Muscle layer of colon (tissue), 2 donors: ENCODE data around the gene GJD4.

Experiments used
- H3K27ac ChIP-seq: one replicate; pipeline ENCODE4 v1.7.0; 2013; ENCODE audit warnings: low read depth, mild to moderate bottlenecking, low read length, moderate library complexity
- H3K27me3 ChIP-seq, 2 donors: one replicate each; pipeline ENCODE4 v1.7.0; 2013; ENCODE audit warnings: low read length in 2 of 2, mild to moderate bottlenecking in 2 of 2; ENCODE audit not compliant: insufficient read depth in 2 of 2, control insufficient read depth in 1 of 2
- H3K36me3 ChIP-seq: one replicate; pipeline ENCODE4 v1.7.0; 2013; ENCODE audit warnings: mild to moderate bottlenecking, low read length; ENCODE audit not compliant: insufficient read depth
- H3K4me1 ChIP-seq: one replicate; pipeline ENCODE4 v1.7.0; 2013; ENCODE audit warnings: mild to moderate bottlenecking, low read length; ENCODE audit not compliant: insufficient read depth
- H3K4me3 ChIP-seq, 2 donors: one replicate each; pipeline ENCODE4 v1.7.0; 2013; ENCODE audit warnings: low read length in 2 of 2, low read depth in 1 of 2, mild to moderate bottlenecking in 1 of 2, moderate library complexity in 1 of 2
- H3K9ac ChIP-seq: one replicate; pipeline ENCODE4 v1.7.0; 2013; ENCODE audit warnings: low read length
- H3K9me3 ChIP-seq: one replicate; pipeline ENCODE4 v1.7.0; 2013; ENCODE audit warnings: mild to moderate bottlenecking, low read length
- donor health status: abdominal sarcoma.
- donor health status: Adenocarcinoma of cecum.

The GJD4 gene

GRCh38 chr10:35632027-35632426 lies 26.9 kb downstream of the GJD4 start:
- H3K9ac ChIP-seq, result no peak overlapping the region
- peaks cover 10% of the 10 kb centered on the region for H3K4me1 ChIP-seq
- H3K27ac ChIP-seq, result no peak overlapping the region
- H3K36me3 ChIP-seq, result no peaks in the 10 kb centered on the region
- H3K9me3 ChIP-seq, result no peaks in the 10 kb centered on the region
- H3K4me3 ChIP-seq, result no peak overlapping the region
- H3K27me3 ChIP-seq, result no peaks in the 10 kb centered on the region

DNA sequence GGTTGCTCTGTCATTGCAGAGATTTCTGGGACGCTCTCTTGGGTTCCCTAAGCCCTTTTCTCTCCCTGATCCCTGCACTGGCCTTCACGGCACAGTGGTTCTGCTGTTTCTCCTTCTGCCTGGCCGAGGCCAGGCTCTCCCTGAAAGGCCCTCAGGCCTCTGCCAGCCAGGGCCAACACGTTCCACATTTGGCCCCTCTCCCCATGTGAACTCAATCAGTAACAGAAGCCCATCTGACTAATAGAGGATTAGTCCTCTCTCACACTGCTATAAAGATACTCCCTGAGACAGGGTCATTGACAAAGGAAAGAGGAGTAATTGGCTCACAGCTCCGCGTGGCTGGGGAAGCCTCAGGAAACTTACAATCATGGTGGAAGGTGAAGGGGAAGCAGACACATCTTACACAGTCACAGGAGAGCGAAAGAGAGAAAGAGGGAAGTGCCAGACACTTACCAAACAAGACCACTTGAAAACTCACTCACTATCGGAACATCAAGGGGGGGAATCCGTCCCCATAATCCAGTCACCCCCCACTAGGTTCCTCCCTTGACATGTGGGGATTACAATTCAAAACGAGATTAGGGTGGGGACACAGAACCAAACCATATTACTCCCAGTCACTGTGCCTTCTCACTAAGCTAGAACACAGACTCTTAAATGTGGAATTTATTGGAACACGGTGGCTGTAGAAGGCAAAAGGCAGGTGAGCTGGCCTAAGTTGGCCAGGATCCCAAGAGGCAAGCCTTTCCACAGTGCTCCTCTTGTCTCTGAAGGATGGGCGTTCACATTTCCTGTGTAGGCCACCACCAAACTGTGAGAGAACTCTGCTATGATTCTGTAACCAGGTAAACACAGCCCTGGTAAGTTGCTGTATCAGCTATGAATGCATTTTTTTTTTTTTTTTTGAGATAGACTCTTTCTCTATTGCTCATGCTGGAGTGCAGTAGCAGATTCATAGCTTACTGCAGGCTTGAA lies 28.2 kb downstream of the GJD4 start:
- Histone ChIP-seq H3K9me3 (no peaks in the 10 kb centered on the region), H3K27ac (no peak overlapping the region), H3K27me3 (no peaks in the 10 kb centered on the region), H3K36me3 (no peaks in the 10 kb centered on the region), H3K4me3 (no peak overlapping the region), H3K9ac (no peak overlapping the region), H3K4me1 (peaks cover 15% of the 10 kb centered on the region)

DNA sequence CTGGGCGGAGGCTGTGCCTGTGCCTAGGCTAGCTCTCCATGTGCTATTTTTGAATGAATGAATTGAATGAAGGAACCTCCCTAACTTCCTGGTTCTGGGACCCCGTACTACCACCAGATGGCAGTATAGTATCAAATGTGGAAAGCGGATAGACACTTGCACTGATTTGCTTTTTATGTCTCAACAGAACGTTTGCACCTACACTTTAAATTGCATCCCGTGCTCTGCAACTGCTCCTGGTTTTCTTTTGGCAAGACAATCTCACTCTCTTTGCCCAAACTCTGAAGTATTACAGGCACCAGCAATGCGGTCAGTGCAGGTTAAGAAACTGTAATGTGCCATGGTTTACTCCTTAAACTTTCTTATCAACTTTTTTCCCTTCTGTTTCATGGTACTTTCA lies 30.4 kb downstream of the GJD4 start:
- no peak overlapping the region for H3K27ac ChIP-seq
- H3K36me3 ChIP-seq, result no peaks in the 10 kb centered on the region
- no peak overlapping the region for H3K4me3 ChIP-seq
- no peaks in the 10 kb centered on the region for H3K9me3 ChIP-seq
- no peak overlapping the region for H3K9ac ChIP-seq
- H3K27me3 ChIP-seq, result no peaks in the 10 kb centered on the region
- peaks cover 15% of the 10 kb centered on the region for H3K4me1 ChIP-seq

DNA sequence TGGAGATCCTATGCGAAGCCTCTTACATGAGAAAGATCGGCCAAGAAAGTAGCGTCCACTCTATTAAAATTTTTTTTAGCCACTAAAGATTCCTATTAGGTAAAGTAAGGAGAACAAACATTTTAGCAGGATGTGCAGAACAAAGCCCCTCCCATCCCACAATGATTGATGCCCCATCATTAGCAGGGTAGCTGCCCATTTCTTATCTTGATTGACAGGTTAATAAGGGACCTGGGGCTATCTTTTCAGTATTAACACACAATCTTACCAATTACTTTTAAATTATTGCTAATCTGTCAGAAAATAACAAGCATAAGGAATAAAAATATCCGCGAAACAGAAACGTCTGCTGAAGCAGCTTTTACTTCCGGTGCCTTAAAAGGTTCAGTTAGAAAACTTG lies 31.8 kb downstream of the GJD4 start:
- no peaks in the 10 kb centered on the region for H3K36me3 ChIP-seq
- H3K27me3 ChIP-seq, result no peaks in the 10 kb centered on the region
- peaks cover 15% of the 10 kb centered on the region for H3K4me1 ChIP-seq
- H3K9ac ChIP-seq, result no peak overlapping the region
- H3K27ac ChIP-seq, result no peak overlapping the region
- peak overlapping the region in 1 of 2 donors; percentile 25 for H3K4me3 ChIP-seq
- H3K9me3 ChIP-seq, result no peaks in the 10 kb centered on the region

DNA sequence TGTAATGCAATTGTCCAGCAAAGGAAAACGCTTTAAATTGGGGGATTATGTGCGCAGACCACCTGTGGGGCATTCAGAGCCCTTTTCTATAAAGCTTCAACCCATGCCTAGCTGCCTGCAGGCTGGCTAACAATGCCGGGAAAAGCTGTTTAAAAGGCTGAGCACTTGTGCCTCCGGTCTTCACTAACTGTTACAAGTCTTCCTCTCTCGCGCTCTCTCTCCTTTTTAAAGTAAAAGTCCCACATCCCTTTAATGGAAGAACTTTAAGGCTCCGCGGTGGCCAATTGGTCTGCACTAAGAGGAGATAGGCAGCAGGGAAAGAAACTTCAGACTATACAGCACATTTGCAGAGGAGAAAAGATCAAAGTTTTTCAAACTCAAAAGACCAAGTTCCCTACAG lies 32.3 kb downstream of the GJD4 start:
- Histone ChIP-seq H3K9me3 (no peaks in the 10 kb centered on the region), H3K27ac (no peak overlapping the region), H3K36me3 (no peaks in the 10 kb centered on the region), H3K27me3 (no peaks in the 10 kb centered on the region), H3K4me1 (peaks cover 15% of the 10 kb centered on the region), H3K4me3 (peak overlapping the region in 1 of 2 donors; percentile 25), H3K9ac (no peak overlapping the region)

DNA sequence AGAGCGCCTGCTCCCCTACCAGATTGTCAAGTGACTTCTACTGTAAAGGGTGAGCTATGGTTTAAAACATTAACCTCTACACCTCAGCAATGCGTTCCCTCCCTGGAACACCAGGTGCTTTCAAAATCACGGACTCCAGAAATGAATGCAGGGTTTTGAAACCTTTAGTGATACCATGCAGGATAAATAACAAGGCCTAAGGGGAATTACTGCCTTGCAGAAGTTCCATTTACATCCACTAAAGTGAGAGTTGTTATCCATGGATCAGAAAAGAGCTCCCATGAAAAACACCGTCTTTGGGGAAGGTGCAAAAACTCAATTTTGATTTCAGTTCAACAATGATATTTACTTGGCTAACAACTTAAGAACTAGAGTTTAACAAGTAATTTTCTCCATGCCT lies 33.0 kb downstream of the GJD4 start:
- H3K27ac ChIP-seq, result no peak overlapping the region
- H3K4me1 ChIP-seq, result peaks cover 20% of the 10 kb centered on the region
- no peaks in the 10 kb centered on the region for H3K36me3 ChIP-seq
- H3K9me3 ChIP-seq, result no peaks in the 10 kb centered on the region
- H3K4me3 ChIP-seq, result no peak overlapping the region
- H3K9ac ChIP-seq, result no peak overlapping the region
- H3K27me3 ChIP-seq, result no peaks in the 10 kb centered on the region

- H3K36me3 ChIP-seq, result no peaks in the 10 kb centered on the region
- H3K9ac ChIP-seq, result peak overlapping the region; percentile 27
- no peaks in the 10 kb centered on the region for H3K27me3 ChIP-seq
- no peaks in the 10 kb centered on the region for H3K9me3 ChIP-seq
- H3K4me1 ChIP-seq, result peaks cover 20% of the 10 kb centered on the region
- no peak overlapping the region for H3K27ac ChIP-seq
- H3K4me3 ChIP-seq, result peak overlapping the region in 1 of 2 donors; percentile 53
Observed at GRCh38 chr10:35639021-35639727, 34.0 kb downstream of the GJD4 start.

DNA sequence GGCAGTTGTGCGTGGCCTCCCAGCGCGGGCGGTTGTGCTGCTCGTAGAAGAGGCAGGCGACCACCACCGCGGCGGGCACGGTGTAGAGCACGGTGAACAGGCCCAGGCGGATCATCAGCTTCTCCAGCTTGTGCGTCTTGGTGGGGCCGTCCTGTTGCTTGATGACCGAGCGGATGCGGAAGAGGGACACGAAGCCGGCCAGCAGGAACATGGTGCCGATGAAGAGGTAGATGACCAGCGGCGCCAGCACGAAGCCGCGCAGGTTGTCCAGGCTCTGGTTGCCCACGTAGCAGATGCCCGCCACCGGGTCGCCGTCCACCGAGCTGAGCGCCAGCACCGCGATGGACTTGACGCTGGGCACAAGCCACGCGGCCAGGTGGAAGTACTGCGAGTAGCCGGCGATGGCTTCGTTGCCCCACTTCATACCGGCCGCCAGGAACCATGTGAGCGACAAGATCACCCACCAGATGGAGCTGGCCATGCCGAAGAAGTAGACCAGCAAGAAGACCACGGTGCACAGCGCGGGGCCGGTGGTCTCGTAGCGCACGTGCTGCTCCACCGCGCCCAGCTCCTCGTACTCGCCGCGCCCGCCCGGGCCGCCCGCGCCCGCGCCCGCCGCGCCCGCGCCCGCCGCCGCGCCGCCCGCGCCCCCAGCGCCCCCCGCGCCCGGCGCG lies 34.7 kb downstream of the GJD4 start:
- Histone ChIP-seq H3K4me3 (peak overlapping the region; percentile 44 to 56), H3K27ac (no peak overlapping the region), H3K4me1 (peaks cover 20% of the 10 kb centered on the region)

DNA sequence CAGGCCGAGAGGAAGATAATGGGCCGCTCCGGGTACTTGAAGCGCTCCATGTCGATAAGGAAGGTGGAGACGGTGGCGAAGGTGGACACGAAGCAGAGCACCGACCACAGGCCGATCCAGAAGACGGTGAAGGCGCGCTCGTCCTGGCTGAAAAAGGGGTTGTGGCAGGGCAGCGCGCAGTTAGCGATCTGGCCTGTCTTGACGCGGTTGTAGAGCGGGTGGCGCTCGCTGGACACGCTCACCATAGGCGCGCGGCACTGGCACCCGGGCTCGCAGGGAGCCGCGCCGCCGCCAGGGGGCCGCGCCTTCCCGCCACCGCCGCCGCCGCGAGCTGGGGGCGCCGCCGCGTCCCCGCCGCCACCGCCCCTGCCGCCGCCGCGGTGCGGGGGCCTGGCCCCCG lies 35.3 kb downstream of the GJD4 start:
- Histone ChIP-seq H3K9me3 (no peaks in the 10 kb centered on the region), H3K4me1 (peaks cover 20% of the 10 kb centered on the region), H3K27me3 (no peaks in the 10 kb centered on the region), H3K36me3 (no peaks in the 10 kb centered on the region), H3K4me3 (peak overlapping the region; percentile 42 to 56), H3K27ac (no peak overlapping the region), H3K9ac (no peak overlapping the region)

More for the DNA sequence above, 34.7 kb downstream of the GJD4 start:
- no peaks in the 10 kb centered on the region for H3K9me3 ChIP-seq
- H3K36me3 ChIP-seq, result no peaks in the 10 kb centered on the region
- no peak overlapping the region for H3K9ac ChIP-seq
- H3K27me3 ChIP-seq, result no peaks in the 10 kb centered on the region

DNA sequence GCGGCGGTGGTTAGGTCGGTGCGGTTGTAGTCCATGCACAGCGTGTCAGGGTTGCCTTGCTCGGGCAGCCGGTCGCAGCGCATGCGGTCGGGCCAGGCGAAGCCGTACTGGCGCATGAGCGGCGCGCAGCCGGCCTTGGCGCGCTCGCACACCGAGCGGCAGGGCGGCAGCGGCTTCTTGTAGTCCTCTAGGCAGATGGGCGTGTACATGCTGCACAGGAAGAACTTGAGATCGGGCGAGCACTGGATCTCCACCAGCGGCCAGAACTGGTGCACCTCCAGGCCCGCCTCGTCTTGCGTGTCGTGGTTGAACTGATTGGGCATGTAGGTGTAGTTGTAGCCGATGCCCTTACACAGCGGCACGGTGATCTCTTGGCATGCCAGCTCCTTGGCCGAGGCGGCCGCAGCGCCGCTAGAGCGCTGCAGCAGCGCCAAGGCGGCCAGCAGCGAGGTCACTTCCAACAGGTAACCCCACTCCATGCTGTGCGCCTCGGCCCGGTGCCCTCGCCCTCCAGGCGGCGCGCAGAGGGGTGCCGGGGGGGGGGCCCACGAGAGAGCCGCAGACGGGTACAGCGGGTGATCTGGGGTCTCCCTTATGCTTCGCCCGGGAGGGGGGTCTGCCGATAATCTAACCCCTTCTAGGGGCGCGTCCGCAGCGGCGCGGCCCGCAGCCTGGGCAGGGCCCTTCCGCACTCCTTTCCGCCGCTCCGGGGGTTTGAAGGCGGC lies 36.0 kb downstream of the GJD4 start:
- Histone ChIP-seq H3K9me3 (no peaks in the 10 kb centered on the region), H3K4me3 (peak overlapping the region; percentile 84 to 94), H3K36me3 (no peaks in the 10 kb centered on the region), H3K27ac (peak overlapping the region; percentile 97), H3K27me3 (no peaks in the 10 kb centered on the region), H3K4me1 (peaks cover 14% of the 10 kb centered on the region), H3K9ac (no peak overlapping the region)

DNA sequence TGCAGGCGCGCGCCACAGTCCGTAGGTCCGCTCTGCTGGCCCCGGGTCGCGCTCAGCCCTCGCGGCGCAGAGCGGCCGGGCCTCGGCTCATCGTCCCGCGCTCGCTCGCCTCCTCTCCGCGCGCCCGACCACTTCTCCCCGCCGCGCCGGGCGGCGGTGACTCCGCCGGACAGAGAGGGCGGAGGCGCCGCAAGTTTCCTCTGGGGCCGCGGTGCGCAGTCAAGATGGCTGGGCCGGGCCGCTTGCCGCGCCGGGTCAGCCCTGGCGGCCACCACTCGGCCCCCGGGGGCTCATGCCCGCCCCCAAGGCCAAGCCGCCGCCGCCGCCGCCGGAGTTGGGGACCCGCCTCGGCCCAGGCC lies 36.5 kb downstream of the GJD4 start:
- no peaks in the 10 kb centered on the region for H3K27me3 ChIP-seq
- no peaks in the 10 kb centered on the region for H3K9me3 ChIP-seq
- H3K4me3 ChIP-seq, result peak overlapping the region; percentile 84 to 94
- no peaks in the 10 kb centered on the region for H3K36me3 ChIP-seq
- H3K4me1 ChIP-seq, result peaks cover 11% of the 10 kb centered on the region
- no peak overlapping the region for H3K9ac ChIP-seq
- peak overlapping the region; percentile 97 for H3K27ac ChIP-seq
